HEK293 (cell line): ENCODE data around the gene CRY2.
A peak's percentile ranks its signal among the peaks of the same experiment; 100 is the strongest.

Experiments
- CTCF ChIA-PET: fragments of 350-600 bp; formaldehyde crosslinking; extraction: SDS; loops from one replicate; lab custom pipeline; 2021; ENCODE audit warnings: antibody characterized with exemption; lab: Yijun Ruan, JAX
- POLR2A ChIA-PET: fragments of 300-600 bp; formaldehyde crosslinking; extraction: SDS; loops from one replicate; lab custom pipeline; 2020; ENCODE audit warnings: antibody characterized with exemption, inconsistent platforms; lab: Yijun Ruan, JAX
- H3K27ac ChIP-seq: fragments of 200-500 bp; sonication (Bioruptor generic); 2 replicates; pipeline ENCODE4 v1.5.1; 2014; ENCODE audit warnings: low read depth, low read length, control low read depth, inconsistent platforms; ENCODE audit errors: extremely low read depth
- H3K36me3 ChIP-seq, 2 experiments: fragments of 200-500 bp in 1 of 2; sonication (Bioruptor generic) in 1 of 2; 1 replicate in 1 of 2; 2 replicates in 1 of 2; pipeline ENCODE4 v1.5.1; 2014 to 2017; ENCODE audit warnings: inconsistent platforms in 2 of 2, low read length in 2 of 2; ENCODE audit not compliant: control insufficient read depth in 2 of 2, insufficient read depth in 1 of 2
- H3K4me1 ChIP-seq: fragments of 200-500 bp; sonication (Bioruptor generic); 2 replicates; pipeline ENCODE4 v1.5.1; 2014; ENCODE audit warnings: mild to moderate bottlenecking, low read length, inconsistent platforms; ENCODE audit not compliant: control insufficient read depth, insufficient read depth
- H3K4me3 ChIP-seq: 2 replicates; pipeline ENCODE4 v1.5.1; 2011; ENCODE audit warnings: low read depth, mild to moderate bottlenecking, control low read depth, low read length, moderate library complexity
- H3K9me3 ChIP-seq: fragments of 200-500 bp; sonication (Bioruptor generic); 2 replicates; pipeline ENCODE4 v1.5.1; 2014; ENCODE audit warnings: low read depth, low read length, inconsistent platforms; ENCODE audit not compliant: control insufficient read depth, insufficient read depth
- EGR2 ChIP-seq: fragments of 450-650 bp; formaldehyde crosslinking; IDR thresholded peaks from 2 replicates; pipeline ENCODE4 v1.5.1; 2016; ENCODE audit warnings: low read depth, missing biosample characterization, missing genetic modification characterization
- GLI4 ChIP-seq: fragments of 450-650 bp; formaldehyde crosslinking; IDR thresholded peaks from 2 replicates; pipeline ENCODE4 v1.5.1; 2016; ENCODE audit warnings: missing biosample characterization, missing genetic modification characterization
- GLIS2 ChIP-seq: fragments of 450-650 bp; formaldehyde crosslinking; IDR thresholded peaks from 2 replicates; pipeline ENCODE4 v1.5.1; 2016; ENCODE audit warnings: missing biosample characterization, missing genetic modification characterization
- KLF10 ChIP-seq: fragments of 450-650 bp; IDR thresholded peaks from 2 replicates; pipeline ENCODE4 v1.5.1; 2018; ENCODE audit warnings: missing biosample characterization, mild to moderate bottlenecking, missing genetic modification characterization
- KLF16 ChIP-seq: fragments of 450-650 bp; formaldehyde crosslinking; IDR thresholded peaks from 2 replicates; pipeline ENCODE4 v1.5.1; 2017; ENCODE audit warnings: missing biosample characterization, missing genetic modification characterization
- KLF8 ChIP-seq: fragments of 450-650 bp; formaldehyde crosslinking; IDR thresholded peaks from 2 replicates; pipeline ENCODE4 v1.5.1; 2016; ENCODE audit warnings: missing biosample characterization, missing genetic modification characterization
- SCRT1 ChIP-seq: fragments of 450-650 bp; formaldehyde crosslinking; IDR thresholded peaks from 2 replicates; pipeline ENCODE4 v1.5.1; 2016; ENCODE audit warnings: missing biosample characterization, missing genetic modification characterization, borderline replicate concordance
- SCRT2 ChIP-seq: fragments of 450-650 bp; formaldehyde crosslinking; IDR thresholded peaks from 2 replicates; pipeline ENCODE4 v1.5.1; 2016; ENCODE audit warnings: missing biosample characterization, missing genetic modification characterization
- SP3 ChIP-seq: fragments of 450-650 bp; formaldehyde crosslinking; IDR thresholded peaks from 2 replicates; pipeline ENCODE4 v1.5.1; 2016; ENCODE audit warnings: missing biosample characterization, missing genetic modification characterization
- YY2 ChIP-seq: fragments of 450-650 bp; formaldehyde crosslinking; IDR thresholded peaks from 2 replicates; pipeline ENCODE4 v1.5.1; 2016; ENCODE audit warnings: missing biosample characterization, missing genetic modification characterization
- ZBTB11 ChIP-seq: fragments of 450-650 bp; formaldehyde crosslinking; conservative IDR thresholded peaks from 2 replicates; pipeline ENCODE4 v1.5.1; 2016; ENCODE audit warnings: low read depth, missing biosample characterization, missing genetic modification characterization
- ZBTB17 ChIP-seq: fragments of 450-650 bp; formaldehyde crosslinking; IDR thresholded peaks from 2 replicates; pipeline ENCODE4 v1.5.1; 2016; ENCODE audit warnings: missing biosample characterization, missing genetic modification characterization
- ZBTB8A ChIP-seq: fragments of 450-650 bp; formaldehyde crosslinking; IDR thresholded peaks from 2 replicates; pipeline ENCODE4 v1.5.1; 2016; ENCODE audit warnings: missing biosample characterization, missing genetic modification characterization
- ZFP41 ChIP-seq: fragments of 450-650 bp; formaldehyde crosslinking; IDR thresholded peaks from 2 replicates; pipeline ENCODE4 v1.5.1; 2016; ENCODE audit warnings: missing biosample characterization, missing genetic modification characterization, borderline replicate concordance
- ZFP69B ChIP-seq: fragments of 450-650 bp; formaldehyde crosslinking; IDR thresholded peaks from 2 replicates; pipeline ENCODE4 v1.5.1; 2016; ENCODE audit warnings: missing biosample characterization, missing genetic modification characterization
- ZNF114 ChIP-seq: fragments of 450-650 bp; formaldehyde crosslinking; IDR thresholded peaks from 2 replicates; pipeline ENCODE4 v1.5.0; 2017; ENCODE audit warnings: missing biosample characterization, missing genetic modification characterization
- ZNF148 ChIP-seq: fragments of 450-650 bp; formaldehyde crosslinking; IDR thresholded peaks from 2 replicates; pipeline ENCODE4 v1.5.0; 2017; ENCODE audit warnings: missing biosample characterization, missing genetic modification characterization, borderline replicate concordance
- ZNF335 ChIP-seq: fragments of 450-650 bp; formaldehyde crosslinking; conservative IDR thresholded peaks from 2 replicates; pipeline ENCODE4 v1.5.1; 2016; ENCODE audit warnings: missing biosample characterization, missing genetic modification characterization
- ZNF518A ChIP-seq: fragments of 450-650 bp; formaldehyde crosslinking; conservative IDR thresholded peaks from 2 replicates; pipeline ENCODE4 v1.5.1; 2016; ENCODE audit warnings: low read depth, missing biosample characterization, missing genetic modification characterization
- ZNF660 ChIP-seq: fragments of 450-650 bp; IDR thresholded peaks from 2 replicates; pipeline ENCODE4 v1.5.1; 2018; ENCODE audit warnings: missing biosample characterization, mild to moderate bottlenecking, missing genetic modification characterization
- ZSCAN16 ChIP-seq: fragments of 450-650 bp; formaldehyde crosslinking; IDR thresholded peaks from 2 replicates; pipeline ENCODE4 v1.5.1; 2016; ENCODE audit warnings: missing biosample characterization, missing genetic modification characterization
- TF ChIP-seq, protein P1 (sequence below): fragments of 450-650 bp; formaldehyde crosslinking; IDR thresholded peaks from 2 replicates; pipeline ENCODE4 v1.5.1; 2016; ENCODE audit warnings: missing biosample characterization, missing genetic modification characterization

Gene CRY2

GRCh38 chr11:45804761-45805304 is 42.4 kb upstream of the CRY2 start, which contains the start of gene SLC35C1:
TSS of gene SLC35C1 (plus strand) at chr11:45805149. CDS start at chr11:45805802, 653 bp downstream.
- Histone ChIP-seq H3K27ac (peak within 1 kb of the TSS; percentile 59; the same call in 1 of the 2 replicates), H3K4me3 (peak within 1 kb of the TSS; percentile 82), H3K9me3 (no peaks in the 10 kb centered on the region), H3K36me3 (peaks cover 0 to 15% of the 10 kb centered on the region in 2 experiments; a peak in 1 of 3 replicates), H3K4me1 (peaks cover 5% of the 10 kb centered on the region)
- ChIA-PET CTCF (interaction anchor here (1.1 to 1.3 kb wide), 2 partner anchors 11 to 38 kb away, joined by 3 to 4 read pairs; no protein-coding TSS in a partner anchor), POLR2A (interaction anchor here (0.5 to 2.2 kb wide), 3 partner anchors 8 to 42 kb away, joined by 6 to 8 read pairs (median 8); partner anchors contain the start of gene CRY2)
- peak; percentile 98 for TF ChIP-seq SCRT2 (tag by site-specific recombination)
- TF ChIP-seq SCRT1 = peak; percentile 89
- peak; percentile 36 for TF ChIP-seq ZBTB11 (tag by site-specific recombination)
- 0 out of 2 replicates have a peak, but pooled peaks have one; percentile 7 for TF ChIP-seq GLIS2 (tag by site-specific recombination)
- no peak for TF ChIP-seq ZNF518A (tag by site-specific recombination)
- TF ChIP-seq KLF8 (tag by site-specific recombination) = peak; percentile 78
- TF ChIP-seq EGR2 (tag by site-specific recombination) = no peak
- TF ChIP-seq YY2 = no peak
- TF ChIP-seq ZNF660 (tag by site-specific recombination) = 0 out of 2 replicates have a peak, but pooled peaks have one; percentile 36
- TF ChIP-seq ZNF114 (tag by site-specific recombination) = no peak
- no peak for TF ChIP-seq ZNF148 (tag by site-specific recombination)
- TF ChIP-seq ZBTB17 (tag by site-specific recombination) = no peak
- TF ChIP-seq KLF16 (tag by site-specific recombination) = peak; percentile 43; the same call in 1 of the 2 replicates
- TF ChIP-seq ZFP69B (tag by site-specific recombination) = no peak
- TF ChIP-seq KLF10 (tag by site-specific recombination) = peak; percentile 93
- TF ChIP-seq ZSCAN16 (tag by site-specific recombination) = no peak
- no peak for TF ChIP-seq ZFP41 (tag by site-specific recombination)
- peak; percentile 74 for TF ChIP-seq ZBTB8A (tag by site-specific recombination)
- TF ChIP-seq SP3 (tag by site-specific recombination) = peak; percentile 90
- TF ChIP-seq, protein P1, sequence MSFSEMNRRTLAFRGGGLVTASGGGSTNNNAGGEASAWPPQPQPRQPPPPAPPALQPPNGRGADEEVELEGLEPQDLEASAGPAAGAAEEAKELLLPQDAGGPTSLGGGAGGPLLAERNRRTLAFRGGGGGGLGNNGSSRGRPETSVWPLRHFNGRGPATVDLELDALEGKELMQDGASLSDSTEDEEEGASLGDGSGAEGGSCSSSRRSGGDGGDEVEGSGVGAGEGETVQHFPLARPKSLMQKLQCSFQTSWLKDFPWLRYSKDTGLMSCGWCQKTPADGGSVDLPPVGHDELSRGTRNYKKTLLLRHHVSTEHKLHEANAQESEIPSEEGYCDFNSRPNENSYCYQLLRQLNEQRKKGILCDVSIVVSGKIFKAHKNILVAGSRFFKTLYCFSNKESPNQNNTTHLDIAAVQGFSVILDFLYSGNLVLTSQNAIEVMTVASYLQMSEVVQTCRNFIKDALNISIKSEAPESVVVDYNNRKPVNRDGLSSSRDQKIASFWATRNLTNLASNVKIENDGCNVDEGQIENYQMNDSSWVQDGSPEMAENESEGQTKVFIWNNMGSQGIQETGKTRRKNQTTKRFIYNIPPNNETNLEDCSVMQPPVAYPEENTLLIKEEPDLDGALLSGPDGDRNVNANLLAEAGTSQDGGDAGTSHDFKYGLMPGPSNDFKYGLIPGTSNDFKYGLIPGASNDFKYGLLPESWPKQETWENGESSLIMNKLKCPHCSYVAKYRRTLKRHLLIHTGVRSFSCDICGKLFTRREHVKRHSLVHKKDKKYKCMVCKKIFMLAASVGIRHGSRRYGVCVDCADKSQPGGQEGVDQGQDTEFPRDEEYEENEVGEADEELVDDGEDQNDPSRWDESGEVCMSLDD (tag by site-specific recombination) = peak; percentile 75; the same call in 1 of the 2 replicates
- no peak for TF ChIP-seq GLI4 (tag by site-specific recombination)
- peak; percentile 80 for TF ChIP-seq ZNF335 (tag by site-specific recombination)
